ENCODE data around the gene APOC1. TPM values are rescaled to one million over a fixed set of nuclear protein-coding genes. Genes with fewer than 3 reads are reported as not detected.

APOC1 gene
- total RNA-seq, 1 donor from 2014 or later, result 2.2 TPM

DNA sequence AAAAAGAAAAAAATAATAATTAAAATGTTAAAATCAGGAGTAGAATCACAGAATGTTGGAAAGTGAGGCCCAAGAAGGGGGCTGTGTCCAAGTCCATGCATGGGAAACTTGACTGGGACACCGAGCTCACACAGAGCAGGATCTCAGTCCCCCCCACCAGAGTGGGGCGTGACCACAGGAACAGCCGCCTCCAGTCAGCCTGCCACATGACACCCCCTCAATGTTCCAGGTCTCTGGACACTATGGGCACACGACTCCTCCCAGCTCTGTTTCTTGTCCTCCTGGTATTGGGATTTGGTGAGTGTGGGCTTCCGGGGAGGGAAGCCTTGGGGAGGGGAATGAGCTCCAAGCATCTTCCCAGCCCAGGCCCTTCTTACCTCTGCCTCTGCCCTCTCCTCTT, 33.8 kb downstream of the APOC1 start:
- FAIRE-seq (no peak), DNase-seq (ENCODE audit: low read depth) (no peak)
- no peak overlapping the region for H3K4me3 Mint-ChIP-seq (ENCODE audit: unreplicated experiment)
- Histone ChIP-seq H3K4me3 (ENCODE audit: insufficient read depth, low read depth, low read length) (no peak overlapping the region), H3K27ac (ENCODE audit: low read depth, low read length) (no peak overlapping the region), H3K27me3 (ENCODE audit: insufficient read depth, low read length) (no peaks in the 10 kb centered on the region), H3K9ac (ENCODE audit: low read length) (no peak overlapping the region), H3K4me1 (ENCODE audit: insufficient read depth, low read length) (peaks cover 5% of the 10 kb centered on the region), H2AFZ (ENCODE audit: low read depth, low read length) (no peak overlapping the region), H4K20me1 (ENCODE audit: insufficient read depth, low read length) (no peaks in the 10 kb centered on the region), H3K79me2 (ENCODE audit: insufficient read depth, low read length) (no peaks in the 10 kb centered on the region), H3K36me3 (ENCODE audit: insufficient read depth, low read length) (no peaks in the 10 kb centered on the region), H3K9me3 (ENCODE audit: insufficient read depth, low read depth, low read length) (no peaks in the 10 kb centered on the region), H3K4me2 (ENCODE audit: low read length) (no peak overlapping the region)
- no peak overlapping the region for H3K27ac Mint-ChIP-seq (ENCODE audit: unreplicated experiment)
- TF ChIP-seq, protein P1, sequence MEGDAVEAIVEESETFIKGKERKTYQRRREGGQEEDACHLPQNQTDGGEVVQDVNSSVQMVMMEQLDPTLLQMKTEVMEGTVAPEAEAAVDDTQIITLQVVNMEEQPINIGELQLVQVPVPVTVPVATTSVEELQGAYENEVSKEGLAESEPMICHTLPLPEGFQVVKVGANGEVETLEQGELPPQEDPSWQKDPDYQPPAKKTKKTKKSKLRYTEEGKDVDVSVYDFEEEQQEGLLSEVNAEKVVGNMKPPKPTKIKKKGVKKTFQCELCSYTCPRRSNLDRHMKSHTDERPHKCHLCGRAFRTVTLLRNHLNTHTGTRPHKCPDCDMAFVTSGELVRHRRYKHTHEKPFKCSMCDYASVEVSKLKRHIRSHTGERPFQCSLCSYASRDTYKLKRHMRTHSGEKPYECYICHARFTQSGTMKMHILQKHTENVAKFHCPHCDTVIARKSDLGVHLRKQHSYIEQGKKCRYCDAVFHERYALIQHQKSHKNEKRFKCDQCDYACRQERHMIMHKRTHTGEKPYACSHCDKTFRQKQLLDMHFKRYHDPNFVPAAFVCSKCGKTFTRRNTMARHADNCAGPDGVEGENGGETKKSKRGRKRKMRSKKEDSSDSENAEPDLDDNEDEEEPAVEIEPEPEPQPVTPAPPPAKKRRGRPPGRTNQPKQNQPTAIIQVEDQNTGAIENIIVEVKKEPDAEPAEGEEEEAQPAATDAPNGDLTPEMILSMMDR (IDR thresholded peaks at IDR 0.05; ENCODE audit: insufficient read depth, low read depth, low read length), result no peak
- TF ChIP-seq EZH2 (IDR thresholded peaks at IDR 0.05; ENCODE audit: insufficient read depth, low read length), result no peak
- H3K9me3 Mint-ChIP-seq (ENCODE audit: unreplicated experiment), result peaks cover 2% of the 10 kb centered on the region
- H3K36me3 Mint-ChIP-seq (ENCODE audit: low read depth, unreplicated experiment), result peaks cover 3% of the 10 kb centered on the region
- H3K27me3 Mint-ChIP-seq (ENCODE audit: low read depth, unreplicated experiment), result peaks cover 3% of the 10 kb centered on the region
- no peaks in the 10 kb centered on the region for H3K4me1 Mint-ChIP-seq (ENCODE audit: low read depth, unreplicated experiment)

DNA sequence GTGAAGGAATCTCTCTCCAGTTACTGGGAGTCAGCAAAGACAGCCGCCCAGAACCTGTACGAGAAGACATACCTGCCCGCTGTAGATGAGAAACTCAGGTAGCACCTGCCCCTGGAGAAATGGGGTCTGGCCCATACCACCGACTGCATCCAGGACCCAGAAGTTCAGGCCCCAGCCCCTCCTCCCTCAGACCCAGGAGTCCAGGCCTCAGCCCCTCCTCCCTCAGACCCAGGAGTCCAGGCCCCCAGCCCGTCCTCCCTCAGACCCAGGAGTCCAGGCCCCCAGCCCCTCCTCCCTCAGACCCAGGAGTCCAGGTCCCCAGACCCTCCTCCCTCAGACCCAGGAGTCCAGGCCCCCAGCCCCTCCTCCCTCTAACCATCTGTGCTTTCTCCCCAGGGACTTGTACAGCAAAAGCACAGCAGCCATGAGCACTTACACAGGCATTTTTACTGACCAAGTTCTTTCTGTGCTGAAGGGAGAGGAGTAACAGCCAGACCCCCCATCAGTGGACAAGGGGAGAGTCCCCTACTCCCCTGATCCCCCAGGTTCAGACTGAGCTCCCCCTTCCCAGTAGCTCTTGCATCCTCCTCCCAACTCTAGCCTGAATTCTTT, 34.5 kb downstream of the APOC1 start:
- Mint-ChIP-seq H3K27me3 (ENCODE audit: low read depth, unreplicated experiment) (peaks cover 2% of the 10 kb centered on the region), H3K4me3 (ENCODE audit: unreplicated experiment) (no peak overlapping the region), H3K9me3 (ENCODE audit: unreplicated experiment) (peaks cover under 1% of the 10 kb centered on the region), H3K36me3 (ENCODE audit: low read depth, unreplicated experiment) (peaks cover 3% of the 10 kb centered on the region), H3K4me1 (ENCODE audit: low read depth, unreplicated experiment) (no peaks in the 10 kb centered on the region), H3K27ac (ENCODE audit: unreplicated experiment) (no peak overlapping the region)
- DNase-seq (ENCODE audit: low read depth), result no peak
- Histone ChIP-seq H3K27me3 (ENCODE audit: insufficient read depth, low read length) (no peaks in the 10 kb centered on the region), H3K4me1 (ENCODE audit: insufficient read depth, low read length) (peaks cover 5% of the 10 kb centered on the region), H3K4me3 (ENCODE audit: insufficient read depth, low read depth, low read length) (no peak overlapping the region), H3K9me3 (ENCODE audit: insufficient read depth, low read depth, low read length) (no peaks in the 10 kb centered on the region), H3K27ac (ENCODE audit: low read depth, low read length) (no peak overlapping the region), H3K36me3 (ENCODE audit: insufficient read depth, low read length) (no peaks in the 10 kb centered on the region), H2AFZ (ENCODE audit: low read depth, low read length) (no peak overlapping the region), H3K9ac (ENCODE audit: low read length) (no peak overlapping the region), H3K4me2 (ENCODE audit: low read length) (no peak overlapping the region), H3K79me2 (ENCODE audit: insufficient read depth, low read length) (no peaks in the 10 kb centered on the region), H4K20me1 (ENCODE audit: insufficient read depth, low read length) (no peaks in the 10 kb centered on the region)
- FAIRE-seq, result no peak
- TF ChIP-seq, protein P1 (IDR thresholded peaks at IDR 0.05; ENCODE audit: insufficient read depth, low read depth, low read length), result no peak
- no peak for TF ChIP-seq EZH2 (IDR thresholded peaks at IDR 0.05; ENCODE audit: insufficient read depth, low read length)

DNA sequence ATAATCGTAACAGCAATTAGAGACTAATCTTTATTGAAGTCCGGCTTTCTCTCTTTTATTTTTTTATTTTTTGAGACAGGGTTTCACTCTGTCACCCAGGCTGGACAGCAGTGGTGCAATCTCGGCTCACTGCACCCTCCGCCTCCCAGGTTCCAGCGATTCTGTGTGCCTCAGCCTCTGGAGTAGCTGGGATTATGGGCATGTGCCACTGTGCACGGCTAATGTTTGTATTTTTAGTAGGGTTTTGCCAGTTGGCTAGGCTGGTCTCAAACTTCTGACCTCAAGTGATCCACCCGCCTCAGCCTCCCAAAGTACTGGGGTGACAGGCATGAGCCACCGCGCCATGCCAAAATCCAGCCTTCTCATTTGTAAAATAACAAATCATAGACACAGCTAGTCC, 35.1 kb downstream of the APOC1 start:
- peaks cover 5% of the 10 kb centered on the region for H3K4me1 ChIP-seq (ENCODE audit: insufficient read depth, low read length)
- H3K27me3 Mint-ChIP-seq (ENCODE audit: low read depth, unreplicated experiment), result no peaks in the 10 kb centered on the region
- DNase-seq (ENCODE audit: low read depth), result no peak
- H3K9me3 Mint-ChIP-seq (ENCODE audit: unreplicated experiment), result no peaks in the 10 kb centered on the region
- no peak overlapping the region for H3K27ac ChIP-seq (ENCODE audit: low read depth, low read length)
- no peak for TF ChIP-seq EZH2 (IDR thresholded peaks at IDR 0.05; ENCODE audit: insufficient read depth, low read length)
- TF ChIP-seq, protein P1 (IDR thresholded peaks at IDR 0.05; ENCODE audit: insufficient read depth, low read depth, low read length), result no peak
- no peak overlapping the region for H3K9ac ChIP-seq (ENCODE audit: low read length)
- no peak overlapping the region for H3K4me3 Mint-ChIP-seq (ENCODE audit: unreplicated experiment)
- H3K27me3 ChIP-seq (ENCODE audit: insufficient read depth, low read length), result no peaks in the 10 kb centered on the region
- H3K79me2 ChIP-seq (ENCODE audit: insufficient read depth, low read length), result no peaks in the 10 kb centered on the region
- H3K27ac Mint-ChIP-seq (ENCODE audit: unreplicated experiment), result no peak overlapping the region
- no peaks in the 10 kb centered on the region for H3K9me3 ChIP-seq (ENCODE audit: insufficient read depth, low read depth, low read length)
- no peak overlapping the region for H2AFZ ChIP-seq (ENCODE audit: low read depth, low read length)
- H4K20me1 ChIP-seq (ENCODE audit: insufficient read depth, low read length), result no peaks in the 10 kb centered on the region
- H3K4me3 ChIP-seq (ENCODE audit: insufficient read depth, low read depth, low read length), result no peak overlapping the region
- H3K4me2 ChIP-seq (ENCODE audit: low read length), result no peak overlapping the region
- no peak for FAIRE-seq
- peaks cover 3% of the 10 kb centered on the region for H3K36me3 Mint-ChIP-seq (ENCODE audit: low read depth, unreplicated experiment)
- H3K4me1 Mint-ChIP-seq (ENCODE audit: low read depth, unreplicated experiment), result no peaks in the 10 kb centered on the region
- H3K36me3 ChIP-seq (ENCODE audit: insufficient read depth, low read length), result no peaks in the 10 kb centered on the region

Measured in astrocyte (in vitro differentiated cells and primary cell).